Loucy (cell line): ENCODE data around the gene GADD45B.
"Not testable (repeated sequence)": the region's sequence is repeated elsewhere in the genome, so short reads cannot be mapped to it uniquely, and the experiment has no call there.

Experiments used
- H2AFZ ChIP-seq: fragments of 200-600 bp; sonication (generic); 2 replicates; pipeline ENCODE4 v1.6.0; 2016; ENCODE audit warnings: antibody characterized with exemption, mild to moderate bottlenecking, low read length, moderate library complexity
- H3F3A ChIP-seq: fragments of 200-600 bp; 2 replicates; pipeline ENCODE4 v1.6.0; 2016; ENCODE audit warnings: antibody characterized with exemption, low read depth, mild to moderate bottlenecking
- H3K27me3 ChIP-seq: fragments of 200-600 bp; sonication (generic); 2 replicates; pipeline ENCODE4 v1.6.1; 2014; ENCODE audit warnings: low read length, mild to moderate bottlenecking; ENCODE audit not compliant: insufficient read depth, poor library complexity, severe bottlenecking
- H3K36me3 ChIP-seq: fragments of 200-600 bp; sonication (generic); 2 replicates; pipeline ENCODE4 v1.6.1; 2016; ENCODE audit warnings: low read length; ENCODE audit not compliant: insufficient read depth
- H3K4me1 ChIP-seq: fragments of 200-600 bp; sonication (generic); 2 replicates; pipeline ENCODE4 v1.5.1; 2014; ENCODE audit warnings: low read length, mild to moderate bottlenecking; ENCODE audit not compliant: insufficient read depth, poor library complexity, severe bottlenecking
- H3K4me2 ChIP-seq: fragments of 200-600 bp; sonication (generic); 2 replicates; pipeline ENCODE4 v1.6.0; 2014; ENCODE audit warnings: antibody characterized with exemption, low read length, low read depth, mild to moderate bottlenecking; ENCODE audit not compliant: poor library complexity, severe bottlenecking
- H3K4me3 ChIP-seq: fragments of 200-600 bp; sonication (generic); 2 replicates; pipeline ENCODE4 v1.5.1; 2014; ENCODE audit warnings: low read length, mild to moderate bottlenecking, mixed read lengths; ENCODE audit not compliant: poor library complexity, severe bottlenecking
- H3K79me2 ChIP-seq: fragments of 200-600 bp; sonication (generic); 2 replicates; pipeline ENCODE4 v1.6.1; 2014; ENCODE audit warnings: low read length; ENCODE audit not compliant: insufficient read depth
- H3K9ac ChIP-seq: fragments of 200-600 bp; sonication (generic); 2 replicates; pipeline ENCODE4 v1.6.0; 2014; ENCODE audit warnings: mild to moderate bottlenecking, low read depth, low read length, moderate library complexity; ENCODE audit not compliant: poor library complexity, severe bottlenecking
- H3K9me2 ChIP-seq: fragments of 200-600 bp; sonication (generic); replicated peaks from 2 replicates; pipeline ENCODE4 v1.6.1; 2016; ENCODE audit warnings: low read depth, low read length, mixed read lengths
- H3K9me3 ChIP-seq: fragments of 200-600 bp; sonication (generic); 2 replicates; pipeline ENCODE4 v1.6.1; 2014; ENCODE audit warnings: mild to moderate bottlenecking, antibody characterized with exemption, low read length, low read depth; ENCODE audit not compliant: insufficient read depth
- H4K20me1 ChIP-seq: fragments of 200-600 bp; sonication (generic); 2 replicates; pipeline ENCODE4 v1.6.0; 2014; ENCODE audit warnings: antibody characterized with exemption, low read length, mild to moderate bottlenecking; ENCODE audit not compliant: insufficient read depth, poor library complexity, severe bottlenecking
- EZH2phosphoT487 ChIP-seq: fragments of 200-600 bp; IDR thresholded peaks from 2 replicates; pipeline ENCODE4 v1.6.1; 2018; ENCODE audit warnings: antibody characterized with exemption, mild to moderate bottlenecking, moderate library complexity, borderline replicate concordance
- TF ChIP-seq, protein P1 (sequence below): fragments of 200-600 bp; sonication (generic); conservative IDR thresholded peaks from 2 replicates; pipeline ENCODE4 v1.5.1; 2014; ENCODE audit warnings: mild to moderate bottlenecking, antibody characterized with exemption, low read length

The GADD45B gene

DNA sequence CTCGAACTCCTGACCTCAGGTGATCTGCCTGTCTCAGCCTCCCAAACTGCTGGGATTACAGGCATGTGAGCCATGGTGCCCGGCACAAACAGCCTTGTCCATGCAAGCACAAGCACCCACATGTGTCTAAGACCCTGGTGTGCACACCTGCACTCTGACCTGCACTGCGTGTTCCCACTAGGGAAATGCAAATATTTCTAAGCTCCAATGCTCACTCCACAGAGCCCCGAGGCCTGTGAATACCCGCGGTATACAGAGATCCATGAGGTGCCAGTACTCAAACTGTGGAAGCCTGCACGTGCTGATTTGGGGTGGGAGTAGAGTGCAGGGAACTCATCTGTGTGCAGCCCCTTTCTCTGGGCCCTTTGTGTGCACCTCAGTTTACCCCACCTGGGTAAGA is 14.7 kb downstream of the GADD45B start:
- Histone ChIP-seq H2AFZ (no peak overlapping the region), H3K9me2 (no peaks in the 10 kb centered on the region), H3F3A (no peaks in the 10 kb centered on the region), H3K79me2 (no peaks in the 10 kb centered on the region), H3K9me3 (no peaks in the 10 kb centered on the region), H3K27me3 (no peaks in the 10 kb centered on the region), H3K36me3 (no peaks in the 10 kb centered on the region), H4K20me1 (no peaks in the 10 kb centered on the region), H3K4me3 (no peak overlapping the region), H3K4me2 (no peak overlapping the region), H3K9ac (no peak overlapping the region), H3K4me1 (no peaks in the 10 kb centered on the region)
- TF ChIP-seq EZH2phosphoT487, result no peak
- TF ChIP-seq, protein P1, sequence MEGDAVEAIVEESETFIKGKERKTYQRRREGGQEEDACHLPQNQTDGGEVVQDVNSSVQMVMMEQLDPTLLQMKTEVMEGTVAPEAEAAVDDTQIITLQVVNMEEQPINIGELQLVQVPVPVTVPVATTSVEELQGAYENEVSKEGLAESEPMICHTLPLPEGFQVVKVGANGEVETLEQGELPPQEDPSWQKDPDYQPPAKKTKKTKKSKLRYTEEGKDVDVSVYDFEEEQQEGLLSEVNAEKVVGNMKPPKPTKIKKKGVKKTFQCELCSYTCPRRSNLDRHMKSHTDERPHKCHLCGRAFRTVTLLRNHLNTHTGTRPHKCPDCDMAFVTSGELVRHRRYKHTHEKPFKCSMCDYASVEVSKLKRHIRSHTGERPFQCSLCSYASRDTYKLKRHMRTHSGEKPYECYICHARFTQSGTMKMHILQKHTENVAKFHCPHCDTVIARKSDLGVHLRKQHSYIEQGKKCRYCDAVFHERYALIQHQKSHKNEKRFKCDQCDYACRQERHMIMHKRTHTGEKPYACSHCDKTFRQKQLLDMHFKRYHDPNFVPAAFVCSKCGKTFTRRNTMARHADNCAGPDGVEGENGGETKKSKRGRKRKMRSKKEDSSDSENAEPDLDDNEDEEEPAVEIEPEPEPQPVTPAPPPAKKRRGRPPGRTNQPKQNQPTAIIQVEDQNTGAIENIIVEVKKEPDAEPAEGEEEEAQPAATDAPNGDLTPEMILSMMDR, result no peak

DNA sequence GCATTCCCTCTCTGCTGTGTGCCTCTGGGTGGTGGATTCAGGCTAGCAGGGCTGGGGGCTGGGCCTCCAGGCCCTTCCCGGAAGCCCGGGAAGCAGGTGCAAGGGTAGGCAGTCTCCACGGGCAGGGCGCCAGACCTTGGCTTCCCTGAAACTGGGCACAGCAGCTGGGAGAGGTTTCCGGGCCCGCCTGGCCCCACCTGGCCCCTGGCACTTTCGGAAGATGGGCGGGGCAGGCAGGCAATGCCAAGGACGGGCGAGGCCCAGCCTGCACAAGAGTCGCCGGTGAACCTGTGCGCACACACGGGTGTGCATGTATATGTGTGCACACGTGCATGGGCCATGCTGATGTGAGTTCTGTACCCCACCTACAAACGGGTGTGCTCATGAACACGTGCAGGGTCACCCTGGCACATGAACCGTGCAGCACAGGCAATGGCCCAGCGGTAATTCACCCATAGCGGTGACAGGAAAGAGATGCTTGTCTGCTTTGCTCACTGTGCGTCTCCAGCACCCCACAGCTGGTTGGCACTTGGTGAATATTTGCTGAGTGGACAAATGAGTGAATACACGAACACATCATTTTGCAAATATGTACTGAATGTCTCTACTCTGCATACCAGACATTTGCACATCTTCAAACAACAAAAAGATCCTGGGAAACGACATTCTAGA is 15.3 kb downstream of the GADD45B start:
- H3K4me1 ChIP-seq, result no peaks in the 10 kb centered on the region
- no peaks in the 10 kb centered on the region for H3K27me3 ChIP-seq
- H3F3A ChIP-seq, result no peaks in the 10 kb centered on the region

DNA sequence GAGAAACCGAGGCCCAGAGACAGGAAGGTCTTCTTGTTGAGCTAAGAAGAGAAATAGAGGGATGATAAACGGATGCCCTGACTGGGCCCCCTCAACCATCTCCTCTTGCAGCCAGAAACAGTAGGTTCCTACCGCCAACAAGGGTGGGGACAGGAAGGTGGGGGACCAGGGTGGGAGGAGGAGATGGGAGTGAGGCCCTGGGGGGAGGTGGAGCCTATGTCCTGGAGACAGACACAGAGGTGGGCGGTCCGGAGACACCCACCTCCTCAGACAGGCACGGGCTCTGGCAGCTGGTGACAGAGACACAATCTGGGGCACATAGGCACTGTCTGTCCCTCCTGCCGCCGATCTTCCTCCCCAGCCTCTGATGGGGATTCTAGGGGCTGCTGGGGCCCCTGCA is 16.9 kb downstream of the GADD45B start:
- H3K27me3 ChIP-seq, result no peaks in the 10 kb centered on the region
- H3F3A ChIP-seq, result no peaks in the 10 kb centered on the region
- H3K4me3 ChIP-seq, result no peak overlapping the region
- TF ChIP-seq, protein P1, result no peak
- no peak for TF ChIP-seq EZH2phosphoT487
- no peaks in the 10 kb centered on the region for H3K4me1 ChIP-seq
- H3K9me3 ChIP-seq, result no peaks in the 10 kb centered on the region
- H4K20me1 ChIP-seq, result no peaks in the 10 kb centered on the region
- H3K4me2 ChIP-seq, result no peak overlapping the region
- no peaks in the 10 kb centered on the region for H3K9me2 ChIP-seq
- H2AFZ ChIP-seq, result no peak overlapping the region
- no peak overlapping the region for H3K9ac ChIP-seq
- no peaks in the 10 kb centered on the region for H3K79me2 ChIP-seq
- H3K36me3 ChIP-seq, result no peaks in the 10 kb centered on the region

More for the DNA sequence above, 15.3 kb downstream of the GADD45B start:
- no peaks in the 10 kb centered on the region for H3K9me3 ChIP-seq
- H3K9me2 ChIP-seq, result no peaks in the 10 kb centered on the region
- no peak overlapping the region for H3K4me3 ChIP-seq
- no peak overlapping the region for H3K9ac ChIP-seq
- H3K36me3 ChIP-seq, result no peaks in the 10 kb centered on the region
- no peak overlapping the region for H2AFZ ChIP-seq
- H4K20me1 ChIP-seq, result no peaks in the 10 kb centered on the region
- H3K4me2 ChIP-seq, result no peak overlapping the region
- no peaks in the 10 kb centered on the region for H3K79me2 ChIP-seq
- TF ChIP-seq, protein P1, result no peak
- no peak for TF ChIP-seq EZH2phosphoT487

DNA sequence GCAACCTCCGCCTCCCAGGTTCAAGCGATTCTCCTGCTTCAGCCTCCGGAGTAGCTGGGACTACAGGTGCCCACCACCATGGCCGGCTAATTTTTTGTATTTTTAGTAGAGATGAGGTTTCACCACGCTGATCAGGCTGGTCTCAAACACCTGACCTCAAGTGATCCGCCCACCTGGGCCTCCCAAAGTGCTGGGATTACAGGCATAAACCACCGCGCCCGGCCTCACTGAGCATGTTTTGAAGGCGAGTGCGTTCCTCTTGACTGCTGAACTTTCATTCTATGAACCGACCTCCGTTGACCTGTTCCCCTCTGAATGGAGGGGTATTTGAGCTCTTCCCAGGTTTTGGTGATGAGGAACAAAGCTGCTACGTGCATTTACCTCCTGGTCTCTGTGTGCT is 17.5 kb downstream of the GADD45B start:
- H3K4me1 ChIP-seq, H3K9me2 ChIP-seq, H3K27me3 ChIP-seq: not testable (repeated sequence)

More for the DNA sequence above, 17.5 kb downstream of the GADD45B start:
- H3K9ac ChIP-seq, H3K36me3 ChIP-seq, H3K79me2 ChIP-seq, H2AFZ ChIP-seq, H3K9me3 ChIP-seq, H3F3A ChIP-seq, H4K20me1 ChIP-seq, H3K4me2 ChIP-seq, H3K4me3 ChIP-seq: not testable (repeated sequence)
